NCI-H1417 (cell line): ENCODE measurements around the gene MROH8.
"Not testable (repeated sequence)": the region's sequence is repeated elsewhere in the genome, so short reads cannot be mapped to it uniquely, and the experiment has no call there.

ENCODE experiments used
- DNase-seq, 3 experiments: peaks; one replicate each; lab custom pipeline; 2025; lab: John Stamatoyannopoulos, UW

Gene MROH8

DNA sequence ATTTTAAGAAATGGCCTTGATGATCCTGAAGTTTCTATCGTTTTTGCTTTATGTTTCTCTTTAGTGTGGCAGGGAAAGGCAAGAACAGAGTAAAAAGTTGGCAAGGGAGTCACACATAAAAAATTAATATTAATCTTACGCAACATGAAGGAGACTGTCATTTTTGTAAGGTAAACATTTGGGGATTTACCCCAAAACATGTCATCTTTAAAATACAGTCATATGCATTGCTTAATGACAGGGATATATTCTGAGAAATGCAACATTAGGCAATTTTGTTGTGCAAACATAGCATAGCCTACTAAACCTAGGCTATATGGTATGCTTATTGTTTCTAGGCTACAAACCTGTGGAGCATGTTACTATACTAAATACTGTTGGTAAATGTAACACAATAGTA lies 88.9 kb downstream of the MROH8 start:
- no peak for DNase-seq

DNA sequence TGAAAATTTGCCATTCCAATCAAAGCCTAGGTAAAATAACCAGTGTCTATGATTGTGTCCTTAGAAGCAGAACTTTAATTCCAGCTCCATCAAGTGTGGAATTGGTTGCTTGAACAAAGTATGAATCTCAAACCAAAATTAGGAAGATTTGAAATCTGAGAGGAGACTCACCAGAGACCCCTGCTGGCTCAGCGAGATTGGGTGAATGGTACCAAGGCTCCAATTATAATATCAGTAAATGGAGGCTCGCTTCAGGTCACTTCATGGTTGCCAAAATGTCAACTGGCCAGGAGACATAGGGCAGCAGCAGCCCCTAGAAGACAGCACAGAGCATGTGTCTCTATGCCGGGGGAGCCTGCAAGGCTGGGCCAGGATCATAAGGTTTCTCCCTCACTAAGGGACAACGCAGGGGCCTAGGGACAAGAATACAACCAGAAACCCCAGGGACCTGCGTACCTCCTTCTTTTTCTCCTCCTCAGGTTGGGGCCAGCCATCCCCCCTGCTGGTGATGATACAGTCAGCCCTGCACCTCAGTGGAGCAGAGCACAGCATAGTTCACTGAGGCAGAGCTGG lies 97.5 kb downstream of the MROH8 start:
- DNase-seq: no peak

DNA sequence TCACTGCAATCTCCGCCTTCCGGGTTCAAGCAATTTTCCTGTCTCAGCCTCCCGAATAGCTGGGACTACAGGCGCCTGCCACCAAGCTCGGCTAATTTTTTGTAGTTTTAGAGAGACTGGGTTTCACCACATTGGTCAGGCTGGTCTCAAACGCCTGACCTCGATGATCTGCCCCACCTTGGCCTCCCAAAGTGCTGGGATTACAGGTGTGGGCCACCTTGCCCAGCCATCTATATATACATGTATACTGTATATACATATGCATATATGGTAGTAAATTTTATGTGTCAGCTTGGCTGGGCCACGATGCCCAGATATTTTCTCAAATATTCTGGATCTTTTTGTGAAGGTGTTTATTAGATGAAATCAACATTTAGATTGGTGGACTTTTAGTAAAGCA lies 102.3 kb downstream of the MROH8 start:
- DNase-seq: no peak

DNA sequence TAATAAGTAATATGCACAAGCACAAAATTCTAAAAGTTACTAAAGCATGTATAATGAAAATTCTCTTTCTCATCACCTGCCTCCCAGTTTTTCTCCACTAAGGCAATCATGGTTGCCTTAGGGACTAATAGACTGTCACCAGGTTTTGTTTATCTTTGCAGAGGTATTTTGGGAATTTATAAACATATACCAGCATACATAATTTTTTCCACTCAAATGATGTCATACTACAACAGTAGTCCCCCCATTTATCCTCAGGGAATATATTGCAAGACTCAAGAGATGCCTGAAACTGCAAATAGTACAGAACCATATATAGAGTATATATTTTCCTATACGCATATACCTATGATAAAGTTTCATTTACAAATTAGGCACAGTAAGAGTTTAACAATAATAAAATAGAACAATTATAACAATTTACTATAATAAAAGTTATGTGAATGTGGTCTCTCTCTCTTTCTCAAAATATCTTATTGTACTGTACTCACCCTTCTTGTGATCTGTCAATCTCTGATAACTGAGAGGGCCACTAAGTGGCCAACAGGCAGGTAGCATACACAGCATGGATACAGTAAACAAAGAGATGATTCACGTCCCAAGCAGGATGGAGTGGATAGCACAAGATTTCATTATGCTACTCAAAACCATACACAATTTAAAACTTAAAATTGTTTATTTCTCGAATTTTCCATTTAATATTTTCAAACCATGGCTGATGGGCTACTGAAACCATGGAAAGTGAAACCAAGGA lies 103.2 kb downstream of the MROH8 start:
- peak in 1 of 3 experiments; percentile 31 for DNase-seq

DNA sequence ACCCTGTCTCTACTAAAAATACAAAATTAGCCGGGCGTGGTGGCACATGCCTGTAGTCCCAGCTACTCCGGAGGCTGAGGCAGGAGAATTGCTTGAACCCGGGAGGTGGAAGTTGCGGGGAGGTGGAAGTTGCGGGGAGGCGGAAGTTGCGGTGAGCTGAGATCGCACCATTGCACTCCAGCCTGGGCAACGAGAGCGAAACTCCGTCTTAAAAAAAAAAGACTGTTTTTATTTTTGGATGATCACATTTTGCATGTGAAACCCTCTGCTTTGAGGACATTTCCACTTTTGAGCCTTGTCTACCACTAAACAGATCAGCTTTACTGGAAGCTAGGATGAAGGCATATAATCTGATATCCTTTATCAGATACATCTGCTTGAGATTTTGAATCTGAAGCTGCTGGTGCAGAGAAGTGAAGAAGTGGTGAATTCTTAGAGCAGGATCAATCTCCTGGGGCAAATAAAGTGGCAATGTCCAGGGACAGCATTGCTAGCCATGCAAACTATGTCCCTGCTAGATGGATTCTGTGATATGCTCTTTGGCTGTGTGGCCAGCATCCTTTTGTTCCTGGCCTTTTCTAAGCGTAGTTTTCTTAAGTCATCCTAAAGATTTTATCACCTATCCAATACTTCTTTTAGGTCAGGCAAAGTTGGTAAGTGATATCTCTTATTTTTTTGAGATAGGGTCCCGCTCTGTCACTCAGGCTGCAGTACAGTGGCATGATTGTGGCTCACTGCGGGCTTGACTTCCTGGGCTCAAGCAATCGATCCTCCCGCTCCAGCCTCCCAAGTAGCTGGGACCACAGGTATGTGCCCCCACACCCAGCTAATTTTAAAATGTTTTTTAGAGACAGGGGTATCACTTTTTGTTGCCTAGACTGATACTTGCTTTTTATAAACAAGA lies 106.8 kb downstream of the MROH8 start:
- no peak for DNase-seq

DNA sequence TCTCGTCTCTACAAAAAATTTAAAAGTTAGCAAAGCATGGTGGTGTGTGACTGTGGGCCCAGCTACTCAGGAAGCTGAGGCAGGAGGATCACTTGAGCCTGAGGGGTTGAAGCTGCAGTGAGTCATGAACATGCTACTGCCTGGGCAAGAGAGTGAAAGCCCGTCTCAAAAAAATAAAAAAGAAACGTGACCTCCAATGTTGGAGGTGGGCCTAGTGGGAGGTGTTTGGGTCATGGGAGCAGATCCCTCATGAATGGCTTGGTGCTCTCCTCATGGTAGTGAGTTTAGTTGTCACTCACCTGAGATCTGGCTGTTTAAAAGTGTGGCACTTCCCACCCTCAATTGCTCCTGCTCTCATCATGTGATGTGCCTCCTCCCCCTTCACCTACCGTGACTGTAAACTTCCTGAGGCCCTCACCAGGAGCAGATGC lies 107.9 kb downstream of the MROH8 start:
- DNase-seq: no peak

DNA sequence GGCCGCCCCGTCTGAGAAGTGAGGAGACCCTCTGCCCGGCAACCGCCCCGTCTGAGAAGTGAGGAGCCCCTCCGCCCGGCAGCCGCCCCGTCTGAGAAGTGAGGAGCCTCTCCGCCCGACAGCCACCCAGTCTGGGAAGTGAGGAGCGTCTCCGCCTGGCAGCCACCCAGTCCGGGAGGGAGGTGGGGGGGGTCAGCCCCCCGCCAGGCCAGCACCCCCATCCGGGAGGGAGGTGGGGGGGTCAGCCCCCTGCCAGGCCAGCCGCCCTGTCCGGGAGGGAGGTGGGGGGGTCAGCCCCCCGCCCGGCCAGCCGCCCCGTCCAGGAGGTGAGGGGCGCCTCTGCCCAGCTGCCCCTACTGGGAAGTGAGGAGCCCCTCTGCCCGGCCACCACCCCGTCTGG lies 109.8 kb downstream of the MROH8 start:
- DNase-seq: not testable (repeated sequence)

DNA sequence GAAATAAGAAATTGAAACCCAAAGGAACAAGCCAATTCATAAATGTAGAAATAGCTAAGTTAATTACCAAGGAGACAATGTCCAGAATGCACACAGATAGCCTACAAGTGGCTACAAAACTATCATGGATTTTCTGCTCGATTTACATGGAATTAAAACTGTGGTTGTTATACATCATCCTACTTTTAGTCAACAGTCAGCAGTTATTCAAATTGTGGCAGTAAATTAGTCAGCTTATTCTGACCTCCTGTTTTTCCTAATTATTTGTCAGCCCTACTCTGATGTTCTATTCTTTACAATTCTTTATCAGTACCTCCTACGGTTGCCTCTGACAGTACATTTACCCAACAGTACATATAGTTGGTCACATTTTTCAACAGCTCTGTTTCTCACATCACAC lies 113.2 kb downstream of the MROH8 start:
- no peak for DNase-seq

DNA sequence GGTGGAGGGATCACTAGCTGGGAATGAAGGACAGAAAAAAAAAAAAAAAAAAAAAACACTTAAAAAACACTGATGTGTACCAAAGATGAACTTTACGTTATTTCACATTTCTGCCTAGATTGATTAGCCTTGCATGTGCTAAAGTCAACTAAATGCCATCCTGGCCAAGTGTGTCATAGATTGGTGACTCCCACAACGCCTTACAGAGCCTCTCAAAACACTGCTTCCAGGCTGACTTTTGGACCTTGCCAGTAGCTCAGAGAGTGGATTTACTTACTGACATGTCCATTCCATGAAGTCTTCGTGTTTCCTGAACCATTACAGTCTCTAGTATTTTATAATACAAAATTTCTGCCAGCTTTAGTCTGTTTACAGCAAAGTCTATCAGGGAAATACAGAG lies 124.1 kb downstream of the MROH8 start:
- DNase-seq: no peak

DNA sequence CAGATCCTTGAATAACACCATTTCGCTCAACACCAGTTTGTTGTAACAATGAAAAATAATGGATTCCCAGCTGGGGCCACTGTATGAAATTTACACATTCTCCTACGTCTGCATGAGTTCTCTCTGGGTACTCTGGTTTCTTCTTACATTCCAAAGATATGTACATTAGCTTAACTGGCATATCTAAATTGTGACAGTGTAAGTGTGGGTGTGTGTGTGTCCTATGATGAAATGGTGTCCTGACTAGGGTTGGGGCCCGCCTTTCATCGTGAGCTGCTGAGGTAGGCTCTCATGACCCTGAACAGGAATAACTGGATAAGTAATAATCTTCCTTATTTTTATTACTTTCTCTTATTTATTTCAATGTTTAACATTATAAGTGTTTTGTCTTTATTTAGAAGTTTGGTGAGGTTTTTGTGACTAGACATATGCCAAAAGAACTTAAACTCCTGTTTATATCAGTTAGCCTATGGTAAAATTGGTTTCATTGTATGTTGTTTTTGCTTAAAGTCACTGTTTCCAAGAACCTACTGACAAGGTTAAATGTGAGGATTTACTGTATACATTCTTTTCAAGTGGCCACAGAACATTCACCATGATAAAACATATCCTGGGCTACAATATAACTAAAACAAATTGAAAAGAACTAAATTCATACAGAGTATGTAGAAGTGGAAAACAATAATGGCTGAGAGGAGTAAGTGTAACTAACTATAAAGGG lies 126.0 kb downstream of the MROH8 start:
- no peak for DNase-seq
